SK-N-DZ (cell line): Measurements from ENCODE around the gene ECI1.

ENCODE experiments used
- DNase-seq: peaks from one replicate; pipeline ENCODE4 v3.0.0-alpha.2; 2015; ENCODE audit warnings: low spot score
- small RNA-seq, 2 experiments: library from RNA; depleted of rRNA; stranded (forward); fragments of <200 nt; gene quantifications; one replicate each; pipeline ENCODE3, GENCODE V24; 2014

The ECI1 gene

DNA sequence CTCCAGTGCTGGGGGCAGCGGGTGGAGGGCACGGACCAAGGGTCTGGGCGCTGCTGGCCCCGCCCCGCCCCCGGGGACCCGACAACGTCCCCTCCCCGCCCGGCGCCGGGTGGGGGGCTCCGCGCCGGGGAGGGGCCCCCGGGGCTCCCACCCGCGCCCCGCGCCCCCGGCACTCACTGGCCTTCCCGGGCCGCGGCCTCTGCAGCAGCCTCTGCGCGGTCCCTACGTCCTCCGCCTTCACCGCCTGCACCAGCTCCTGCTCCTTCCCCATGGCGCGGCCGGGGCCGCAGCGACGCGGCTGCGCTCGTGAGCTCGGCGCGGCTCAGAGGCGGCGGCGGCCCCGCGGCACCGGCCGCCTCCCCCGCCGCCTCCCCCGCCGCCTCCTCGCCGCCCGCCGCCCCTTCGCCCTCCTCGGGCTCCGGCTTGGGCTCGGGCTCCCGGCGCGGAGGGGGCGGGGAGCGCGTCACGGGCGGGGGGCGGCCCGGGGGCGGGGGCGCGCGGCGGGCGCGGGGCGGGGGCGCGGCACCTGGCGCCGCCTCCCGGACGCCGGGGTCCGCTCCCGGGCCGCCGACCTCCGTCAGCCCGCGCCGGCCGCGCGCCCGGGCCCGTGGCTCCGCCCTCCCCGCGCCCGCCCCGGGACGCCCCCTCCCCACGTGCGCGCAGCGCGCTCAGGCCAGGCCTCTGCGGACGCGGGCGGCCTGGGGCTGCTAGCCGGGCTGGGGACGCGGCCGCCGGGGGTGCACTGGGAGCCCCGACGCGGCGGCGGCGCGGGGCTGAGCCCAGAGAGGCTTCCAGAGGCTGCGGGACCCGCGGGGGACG is 55.0 kb downstream of the ECI1 start, which contains the start of gene CASKIN1:
TSS of gene CASKIN1 (minus strand) at position 444 of the 819 bp plus-strand sequence. CDS start at position 271, 173 bp downstream.
- DNase-seq: no peak

DNA sequence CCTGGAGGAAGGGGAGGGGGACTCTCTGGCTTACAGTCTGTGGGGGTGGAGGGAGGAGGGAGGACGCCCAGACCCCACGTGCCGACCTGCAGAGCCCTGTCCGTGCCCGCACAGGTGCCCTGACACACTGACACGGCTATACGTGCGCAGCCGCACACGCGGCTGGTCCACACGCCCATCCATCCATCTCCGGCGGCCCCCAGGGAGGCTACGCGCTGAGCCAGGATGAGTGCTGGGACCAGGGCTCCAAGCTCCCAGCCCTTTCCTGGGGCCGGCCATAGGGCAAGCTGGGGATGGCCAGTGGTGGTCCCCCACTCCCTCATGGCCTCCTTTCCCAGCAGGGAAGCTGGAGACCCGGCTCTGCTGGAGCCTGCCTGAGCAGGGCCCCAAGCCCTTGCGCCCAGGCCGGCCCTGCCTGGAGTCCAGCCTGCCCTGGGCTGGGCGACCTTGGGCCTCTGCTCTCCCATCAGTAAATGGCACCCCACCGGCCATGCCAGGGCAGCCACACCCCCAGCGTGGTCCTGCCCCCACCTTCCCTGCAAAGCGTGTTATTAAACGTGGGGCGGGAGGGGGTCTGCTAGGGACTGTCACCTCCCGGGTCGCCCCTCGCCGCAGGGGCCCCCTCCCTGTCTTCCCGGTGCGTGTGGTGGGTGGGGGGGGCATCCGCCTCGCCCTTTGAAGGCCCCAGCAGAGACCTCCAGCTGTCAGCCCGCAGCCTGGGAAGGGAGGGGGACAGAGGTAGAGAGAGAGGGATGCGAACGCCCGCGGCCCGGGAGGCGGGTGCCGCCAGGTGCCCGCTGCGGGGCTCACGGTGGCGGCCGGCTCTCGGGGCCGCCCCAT is 55.8 kb downstream of the ECI1 start:
- DNase-seq: no peak

DNA sequence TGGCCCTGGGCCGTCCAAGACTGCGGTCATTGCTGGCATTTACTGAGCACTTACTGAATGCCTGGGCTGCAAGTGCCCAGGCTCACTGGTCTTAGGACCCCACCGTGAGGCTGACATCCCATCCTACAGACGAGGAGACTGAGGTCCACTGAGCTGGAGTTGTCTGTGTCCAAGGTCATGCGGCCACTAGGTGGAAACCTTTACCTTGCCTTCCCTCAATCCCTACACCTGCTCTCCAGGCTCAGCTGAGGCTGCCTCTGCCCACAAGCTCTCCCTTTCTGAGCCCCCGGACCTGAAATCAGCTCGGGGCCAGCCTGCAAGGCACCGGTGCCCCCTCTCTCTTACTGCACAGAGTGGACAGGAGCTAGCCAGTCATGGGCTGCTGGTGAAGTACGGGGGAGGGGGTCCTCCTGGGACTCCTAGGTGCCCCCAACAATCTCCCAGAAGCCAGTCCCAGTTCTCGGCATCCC is 56.5 kb downstream of the ECI1 start:
- peak; percentile 80 for DNase-seq

DNA sequence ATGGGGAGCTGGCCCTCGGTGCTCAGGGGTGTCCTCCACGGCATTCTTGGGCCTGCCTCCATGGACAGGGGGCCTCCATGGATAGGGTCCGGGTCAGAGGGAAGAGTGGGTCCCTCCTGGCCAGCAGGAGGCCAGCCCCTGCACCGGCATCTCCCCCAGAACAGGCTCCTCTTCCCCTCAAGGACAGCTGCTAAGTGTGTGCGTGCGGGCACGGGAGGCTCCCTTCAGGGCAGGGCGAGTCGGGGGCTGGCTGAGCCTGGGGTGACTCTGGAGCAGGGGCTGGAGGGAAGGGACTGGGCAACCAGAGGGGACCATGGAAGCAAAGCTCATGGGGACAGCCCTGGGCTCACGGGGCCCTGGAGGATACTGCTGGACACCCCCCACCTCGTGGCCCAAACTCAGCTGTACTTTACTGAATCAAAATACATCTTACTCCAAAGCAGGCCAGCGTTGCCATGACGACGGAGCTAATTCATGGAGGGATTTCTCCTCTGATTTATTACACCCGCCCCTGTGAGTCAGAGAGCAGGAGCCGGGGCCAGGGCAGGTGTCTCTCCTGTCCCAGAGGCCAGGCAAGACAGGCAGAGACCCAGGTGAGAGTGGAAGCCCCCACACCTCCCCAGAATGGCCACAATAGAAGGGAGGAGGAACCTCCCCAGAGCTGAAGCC is 57.1 kb downstream of the ECI1 start:
- DNase-seq: peak; percentile 78

DNA sequence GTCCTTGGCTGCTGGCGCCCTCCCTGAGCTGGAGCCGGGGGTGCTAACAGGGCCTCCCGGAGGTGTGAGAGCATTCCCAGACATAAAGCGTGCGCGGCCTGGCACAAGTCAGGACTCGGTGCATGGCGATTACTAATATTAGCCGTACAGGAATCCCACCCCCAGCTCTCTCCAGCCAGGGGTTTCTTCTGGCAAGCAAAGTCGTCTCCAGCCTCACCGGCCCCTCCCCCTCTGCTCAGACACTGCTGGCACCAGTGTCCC is 60.0 kb downstream of the ECI1 start:
- no peak for DNase-seq

DNA sequence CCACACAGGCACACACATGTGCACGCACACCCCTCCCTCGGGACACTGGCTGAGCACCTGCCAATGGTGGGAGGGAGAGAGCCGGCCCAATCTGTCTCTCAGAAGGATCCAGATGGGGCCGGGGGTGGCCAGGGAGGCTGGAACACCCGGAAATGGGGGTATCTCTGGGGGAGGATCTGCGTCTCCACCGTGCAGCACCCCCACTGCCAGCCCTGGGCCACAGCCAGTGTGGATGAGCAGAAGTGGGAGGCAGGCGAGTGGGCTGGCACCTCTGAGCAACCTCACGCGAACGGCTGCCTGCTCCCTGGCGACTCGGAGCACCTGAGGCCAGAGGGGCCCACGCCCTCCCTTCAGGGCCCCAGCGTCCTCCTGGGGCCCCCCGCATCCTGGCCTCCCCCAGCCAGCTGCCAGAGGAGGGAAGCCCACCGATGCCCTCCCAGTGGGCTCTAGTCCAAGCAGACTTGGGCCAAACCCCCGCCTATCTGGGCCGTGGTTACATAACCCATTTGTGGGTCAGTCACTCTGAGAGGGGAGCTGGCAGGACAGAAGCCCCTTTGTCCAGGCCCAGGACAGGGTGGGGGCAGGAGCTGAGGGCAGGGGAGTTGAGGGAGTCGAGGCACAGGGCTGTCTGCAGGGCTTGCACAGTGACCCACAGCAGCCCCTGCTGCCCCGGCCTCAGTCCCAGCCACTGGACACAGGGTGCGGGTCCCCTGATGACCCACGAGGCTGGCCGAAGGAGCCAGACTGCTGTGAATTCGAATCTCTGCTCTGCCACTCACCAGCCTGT is 60.5 kb downstream of the ECI1 start:
- DNase-seq: no peak

DNA sequence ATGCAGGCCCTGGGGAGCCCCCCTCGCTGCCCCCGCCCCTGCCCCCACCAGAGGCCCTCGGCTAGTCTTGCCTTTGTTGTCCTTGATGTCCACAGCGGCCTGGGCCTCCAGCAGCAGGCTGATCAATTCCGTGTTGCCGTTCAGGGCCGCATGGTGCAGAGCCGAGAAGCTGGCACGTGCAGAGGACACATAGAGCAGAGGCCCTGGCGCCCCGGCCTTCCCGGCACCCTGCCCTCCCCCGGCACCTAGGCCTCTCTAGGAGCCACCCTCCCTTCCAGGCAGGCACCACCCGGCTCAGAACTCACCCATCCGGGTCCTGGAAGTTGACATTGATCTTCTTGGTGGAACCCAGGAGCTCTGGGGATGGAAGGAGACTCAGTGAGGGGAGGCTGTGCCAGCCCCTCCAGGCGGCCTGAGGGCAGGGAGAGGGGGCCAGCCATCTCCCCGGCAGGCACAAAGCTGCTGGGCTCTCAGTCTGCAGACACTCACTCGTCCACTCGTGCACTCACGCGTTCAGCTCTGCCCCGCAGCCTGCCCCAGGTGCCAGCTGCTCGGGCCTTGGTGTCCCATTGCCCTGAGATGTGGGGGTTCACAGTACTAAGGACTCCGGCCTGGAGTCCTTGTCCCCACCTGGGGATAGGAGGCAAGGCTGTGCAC is 61.3 kb downstream of the ECI1 start:
- no peak for DNase-seq

Small RNA genes within 50 kb of the gene (small RNA-seq; reads per million reads assigned to genes)
- gene MIR3677: 0 to 0.09 reads per million in 2 experiments
- 0 to 0.04 reads per million in 2 experiments for gene MIR4717
